ENCODE data around the gene SCRG1.

SCRG1 gene

GRCh38 chr4:173398779-173399415, at the start of gene SCRG1:
TSS of gene SCRG1 (minus strand) at chr4:173399116. CDS start at chr4:173391414, 7,702 bp downstream.
- no peak for DNase-seq (ENCODE audit: low read depth in 2 of 2)

- DNase-seq (ENCODE audit: low read depth in 2 of 2) = peak; percentile 54
Measured at GRCh38 chr4:173448103-173448502, 49.2 kb upstream of the SCRG1 start.

- no peak for DNase-seq (ENCODE audit: low read depth in 2 of 2)
Measured at GRCh38 chr4:173446416-173446815, 47.5 kb upstream of the SCRG1 start.

GRCh38 chr4:173443121-173443520, 44.2 kb upstream of the SCRG1 start:
- no peak for DNase-seq (ENCODE audit: low read depth in 2 of 2)

GRCh38 chr4:173442223-173442932, 43.5 kb upstream of the SCRG1 start:
- DNase-seq (ENCODE audit: low read depth in 2 of 2) = no peak

- DNase-seq (ENCODE audit: low read depth in 2 of 2) = no peak
Measured at GRCh38 chr4:173440888-173441287, 42.0 kb upstream of the SCRG1 start.

GRCh38 chr4:173436771-173437265, 37.9 kb upstream of the SCRG1 start:
- DNase-seq (ENCODE audit: low read depth in 2 of 2) = no peak

- peak; percentile 83 to 85 for DNase-seq (ENCODE audit: low read depth in 2 of 2)
Measured at GRCh38 chr4:173436149-173436579, 37.2 kb upstream of the SCRG1 start.

- no peak for DNase-seq (ENCODE audit: low read depth in 2 of 2)
Measured at GRCh38 chr4:173434231-173434630, 35.3 kb upstream of the SCRG1 start.

- DNase-seq (ENCODE audit: low read depth in 2 of 2) = no peak
Measured at GRCh38 chr4:173433447-173433846, 34.5 kb upstream of the SCRG1 start.

- no peak for DNase-seq (ENCODE audit: low read depth in 2 of 2)
Measured at GRCh38 chr4:173432430-173432829, 33.5 kb upstream of the SCRG1 start.

GRCh38 chr4:173426064-173426463, 27.1 kb upstream of the SCRG1 start:
- DNase-seq (ENCODE audit: low read depth in 2 of 2) = no peak

- DNase-seq (ENCODE audit: low read depth in 2 of 2) = peak; percentile 80 to 84
Measured at GRCh38 chr4:173424899-173425805, 26.2 kb upstream of the SCRG1 start.

GRCh38 chr4:173420801-173421200, 21.9 kb upstream of the SCRG1 start:
- DNase-seq (ENCODE audit: low read depth in 2 of 2) = no peak

GRCh38 chr4:173420324-173420752, 21.4 kb upstream of the SCRG1 start:
- DNase-seq (ENCODE audit: low read depth in 2 of 2) = no peak

GRCh38 chr4:173418639-173419038, 19.7 kb upstream of the SCRG1 start:
- DNase-seq (ENCODE audit: low read depth in 2 of 2) = no peak

GRCh38 chr4:173417833-173418232, 18.9 kb upstream of the SCRG1 start:
- DNase-seq (ENCODE audit: low read depth in 2 of 2) = no peak

- no peak for DNase-seq (ENCODE audit: low read depth in 2 of 2)
Measured at GRCh38 chr4:173415885-173416653, 17.2 kb upstream of the SCRG1 start.

- no peak for DNase-seq (ENCODE audit: low read depth in 2 of 2)
Measured at GRCh38 chr4:173415092-173415491, 16.2 kb upstream of the SCRG1 start.

GRCh38 chr4:173414456-173414855, 15.5 kb upstream of the SCRG1 start:
- no peak for DNase-seq (ENCODE audit: low read depth in 2 of 2)

- peak; percentile 66 to 69 for DNase-seq (ENCODE audit: low read depth in 2 of 2)
Measured at GRCh38 chr4:173413036-173413435, 14.1 kb upstream of the SCRG1 start.
